HG03460 (cell line): ENCODE results near the gene CDK17.
A peak's percentile ranks its signal among the peaks of the same experiment; 100 is the strongest.
"Not testable (repeated sequence)": the region's sequence is repeated elsewhere in the genome, so short reads cannot be mapped to it uniquely, and the experiment has no call there.

Experiments
- ATAC-seq: cut with Tn5 transposase; IDR thresholded peaks from one replicate; pipeline ENCODE4 v1.9.1; 2021; ENCODE audit not compliant: unreplicated experiment

The CDK17 gene

GRCh38 chr12:96419576-96420276, 19.5 kb upstream of the CDK17 start:
- ATAC-seq = peak; percentile 43

- ATAC-seq = peak; percentile 57
These were observed 17.4 kb upstream of the CDK17 start for GRCh38 chr12:96417688-96418087.

GRCh38 chr12:96416033-96416799, 16.0 kb upstream of the CDK17 start:
- no peak for ATAC-seq

GRCh38 chr12:96414637-96415036, 14.4 kb upstream of the CDK17 start:
- ATAC-seq = no peak

- no peak for ATAC-seq
These were observed 12.2 kb upstream of the CDK17 start for GRCh38 chr12:96412431-96412830.

DNA sequence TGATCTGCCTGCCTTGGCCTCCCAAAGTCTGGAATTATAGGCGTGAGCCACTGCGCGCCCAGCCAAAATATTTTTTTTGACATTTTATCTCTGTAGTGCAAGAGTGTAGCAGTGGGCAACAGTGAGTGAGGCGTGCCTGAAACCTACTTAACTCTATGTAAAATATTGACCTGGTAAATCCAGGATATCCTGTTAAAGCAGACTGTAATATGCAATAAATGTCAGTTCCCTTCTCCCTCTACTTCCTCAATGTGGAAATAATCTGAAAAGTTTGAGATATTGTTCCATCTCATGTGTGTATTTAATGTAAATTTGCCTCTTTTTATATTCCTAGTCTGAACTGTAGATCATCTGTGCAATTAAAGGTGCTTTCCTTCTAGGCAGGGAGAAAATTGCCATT, 9.5 kb upstream of the CDK17 start:
- no peak for ATAC-seq

DNA sequence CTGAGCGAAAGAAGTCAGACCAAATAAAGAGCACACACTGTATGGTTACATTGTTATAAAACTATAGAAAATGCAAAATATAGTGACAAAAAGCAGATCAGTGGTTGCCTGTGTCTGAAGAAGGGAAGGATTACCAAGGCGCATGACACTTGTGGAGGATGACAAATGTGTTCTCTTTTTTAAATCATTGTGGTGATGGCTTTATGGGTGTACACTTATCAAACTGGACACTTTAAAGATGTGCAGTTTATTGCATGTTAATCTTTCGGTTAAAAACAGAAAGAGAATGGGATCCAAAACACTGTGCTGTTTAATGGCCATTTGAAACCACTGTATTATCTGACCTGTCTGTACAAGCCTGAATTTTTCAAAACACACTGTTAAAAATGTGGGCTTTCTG, 8.8 kb upstream of the CDK17 start:
- ATAC-seq = no peak

GRCh38 chr12:96407429-96408097, 7.3 kb upstream of the CDK17 start:
- ATAC-seq = peak; percentile 92

DNA sequence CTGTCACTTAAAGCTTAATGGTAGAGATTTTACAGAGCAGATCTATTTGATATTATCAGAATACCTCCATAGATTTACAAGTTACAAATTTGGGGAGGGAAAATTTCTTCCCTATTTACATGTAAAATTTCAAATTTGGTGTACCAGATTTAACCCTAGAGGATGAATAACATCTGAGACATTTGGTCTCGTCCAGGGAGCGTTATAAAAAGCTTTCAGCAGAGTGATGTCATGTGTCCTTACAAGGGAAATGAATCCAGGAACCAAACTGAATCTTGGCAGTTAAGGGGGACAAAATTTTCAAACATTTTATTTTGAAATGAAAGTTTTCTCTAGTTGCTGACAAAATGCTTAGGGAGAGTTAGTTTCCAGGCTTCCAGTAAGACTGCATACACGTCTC, 4.5 kb upstream of the CDK17 start:
- no peak for ATAC-seq

DNA sequence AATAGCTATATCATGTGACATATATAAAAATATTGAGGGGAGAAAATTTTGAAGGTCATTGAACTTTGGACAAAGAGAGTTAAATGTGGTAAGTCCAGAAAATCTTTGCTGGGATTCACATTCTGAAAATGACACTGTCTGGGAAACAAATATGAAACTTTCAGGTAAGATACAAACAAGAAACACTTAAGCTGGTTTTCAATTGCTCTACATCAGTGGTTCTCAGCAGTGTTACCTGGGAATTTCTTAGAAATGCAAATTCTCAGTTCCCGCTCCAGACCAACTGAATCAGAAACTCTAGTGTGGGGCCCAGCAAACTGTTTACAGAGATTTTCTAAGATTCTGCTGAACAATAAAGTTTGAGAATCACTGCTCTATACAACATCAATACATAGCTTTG, 3.6 kb upstream of the CDK17 start:
- ATAC-seq = no peak

GRCh38 chr12:96402522-96402921, 2.3 kb upstream of the CDK17 start:
- ATAC-seq = not testable (repeated sequence)

DNA sequence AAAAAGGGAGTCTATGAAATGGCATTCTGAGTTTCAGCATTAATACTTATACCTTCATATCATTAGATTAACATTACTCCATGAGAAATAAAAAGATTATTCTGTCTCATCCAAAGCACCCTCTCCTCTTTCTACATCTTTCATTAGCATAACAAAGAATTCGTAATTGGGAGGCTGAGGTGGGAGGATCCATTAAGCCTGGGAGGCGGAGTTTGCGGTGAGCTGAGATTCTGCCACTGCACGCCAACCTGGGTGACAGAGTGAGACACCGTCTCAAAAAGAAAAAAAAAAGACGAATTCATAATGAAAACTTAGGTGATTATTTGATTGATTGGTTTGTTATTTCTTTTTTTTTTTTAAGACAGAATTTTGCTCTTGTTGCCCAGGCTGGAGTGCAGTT, 1.8 kb upstream of the CDK17 start:
- no peak for ATAC-seq

DNA sequence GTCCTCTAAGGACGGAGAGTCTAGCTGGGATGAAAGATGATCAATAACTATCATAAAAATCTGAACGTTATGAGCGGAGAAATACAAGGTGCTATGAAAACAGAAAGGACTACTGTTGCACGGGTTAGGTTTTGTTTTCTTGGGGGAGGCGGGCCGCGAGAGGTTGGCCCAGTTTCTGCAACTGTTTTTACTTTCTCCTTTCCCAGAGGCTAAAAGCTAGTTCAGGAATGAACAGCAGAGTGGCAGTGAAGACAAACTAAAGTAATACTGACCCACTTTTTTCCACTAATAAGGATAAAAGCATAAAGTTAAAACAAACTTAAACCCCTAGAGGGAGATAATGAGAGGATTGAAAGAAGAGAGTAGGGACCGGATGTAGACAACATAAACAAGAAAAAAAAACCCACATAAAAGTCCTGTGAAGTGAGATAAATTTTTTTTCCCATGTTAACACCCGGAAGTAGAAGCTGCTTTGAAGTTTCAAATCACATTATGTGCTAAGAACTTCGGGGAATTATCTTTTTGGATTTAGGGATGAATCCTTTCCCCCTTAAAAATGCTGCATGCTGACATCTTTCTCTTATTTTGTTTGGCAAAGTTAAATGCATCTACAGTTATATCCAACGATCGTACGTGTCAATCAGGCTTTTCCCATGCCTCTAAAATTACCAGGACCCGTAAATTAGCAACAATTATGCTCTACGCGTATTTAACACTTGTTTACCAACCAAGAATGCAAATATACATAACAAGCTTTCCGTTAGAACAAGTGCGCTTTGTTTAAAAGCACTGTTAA, 1.0 kb upstream of the CDK17 start:
- peak; percentile 19 for ATAC-seq

- ATAC-seq = no peak
These were observed 414 bp upstream of the CDK17 start for GRCh38 chr12:96400631-96401075.

DNA sequence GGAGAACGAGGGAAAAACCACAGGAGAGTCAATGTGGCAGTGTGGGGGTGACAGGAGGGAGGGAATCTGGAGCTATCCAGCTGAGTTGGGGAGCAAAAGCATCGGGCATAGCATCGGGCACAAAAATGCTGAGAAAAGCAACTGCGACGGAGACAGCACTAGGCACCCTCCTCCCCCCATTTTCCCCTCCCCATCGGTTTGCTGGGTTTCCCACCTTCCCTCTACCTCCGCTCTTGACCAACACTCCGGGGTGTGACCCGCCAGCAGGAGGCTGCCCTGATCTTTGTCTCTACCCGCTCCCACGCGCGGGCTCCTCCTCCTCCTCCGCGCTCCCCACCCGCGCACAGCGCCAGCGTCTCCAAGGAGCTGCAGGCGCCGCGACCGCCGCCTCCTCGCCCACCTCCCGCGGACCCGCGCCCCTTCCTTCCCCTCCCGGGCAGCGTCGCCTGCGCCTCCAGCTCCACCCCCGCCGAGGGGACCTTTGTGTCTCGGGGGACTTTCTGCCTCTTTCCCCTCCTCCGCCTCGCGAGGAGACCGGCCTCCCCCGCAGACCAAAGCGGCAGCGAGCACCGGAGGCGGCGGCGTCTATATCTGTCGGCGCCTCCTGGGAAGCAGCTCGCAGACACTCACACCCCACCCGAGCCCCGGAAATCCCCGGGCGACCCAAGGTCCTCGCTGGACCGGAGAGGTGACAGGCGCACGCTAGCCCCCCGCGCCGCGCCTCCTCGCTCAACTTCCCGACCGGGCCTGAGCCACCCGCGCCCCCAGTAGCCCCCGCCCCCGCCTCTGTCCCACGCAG, 920 bp downstream of the CDK17 start:
- ATAC-seq = peak; percentile 41

- no peak for ATAC-seq
These were observed 1.7 kb downstream of the CDK17 start for GRCh38 chr12:96398424-96399119.

DNA sequence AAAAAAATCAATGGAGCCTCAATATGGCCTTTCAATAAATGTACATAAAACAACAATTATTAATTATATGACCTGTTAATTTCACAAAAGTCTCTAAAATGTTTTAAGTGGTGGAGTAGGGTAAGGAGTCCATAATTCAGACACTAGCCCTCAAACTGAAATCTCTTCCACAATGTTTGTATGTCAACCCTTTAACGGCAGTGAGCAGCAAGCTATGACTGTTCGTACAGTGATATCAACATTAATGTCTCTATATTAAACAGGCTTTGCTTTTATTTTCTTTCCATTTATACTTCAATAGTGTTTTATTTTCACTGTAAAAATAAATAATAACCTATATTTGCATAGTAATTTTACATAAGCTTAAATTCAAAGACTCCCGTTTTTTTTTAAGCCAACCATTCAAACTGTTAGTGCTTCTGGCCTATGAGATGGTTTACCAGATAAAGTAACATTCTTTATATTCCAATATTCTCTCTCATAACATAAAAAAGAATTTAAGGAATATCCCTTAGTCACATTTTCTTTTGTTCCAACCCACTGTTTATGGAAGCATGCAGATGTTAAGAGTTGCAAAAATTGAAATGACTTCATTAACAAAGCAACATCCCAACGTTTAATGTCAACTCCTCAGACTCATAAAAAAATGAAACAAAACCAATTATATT, 2.3 kb downstream of the CDK17 start:
- ATAC-seq = no peak

- no peak for ATAC-seq
These were observed 3.3 kb downstream of the CDK17 start for GRCh38 chr12:96396914-96397313.

GRCh38 chr12:96396209-96396608, 4.0 kb downstream of the CDK17 start:
- ATAC-seq = no peak
